Skeletal muscle satellite cell (primary cell): ENCODE data around the gene SLCO6A1.

Experiments
- H3K27me3 ChIP-seq: 2 replicates; pipeline ENCODE4 v1.7.0; 2013; ENCODE audit warnings: low read length; ENCODE audit not compliant: control insufficient read depth, insufficient read depth
- H3K36me3 ChIP-seq: 2 replicates; pipeline ENCODE4 v1.7.0; 2013; ENCODE audit warnings: mild to moderate bottlenecking, control low read depth, low read length; ENCODE audit not compliant: insufficient read depth
- H3K4me1 ChIP-seq: 2 replicates; pipeline ENCODE4 v1.7.0; 2013; ENCODE audit warnings: low read length; ENCODE audit not compliant: control insufficient read depth, insufficient read depth
- H3K4me2 ChIP-seq: 2 replicates; pipeline ENCODE4 v1.7.0; 2013; ENCODE audit warnings: mild to moderate bottlenecking, low read length
- H3K4me3 ChIP-seq: 2 replicates; pipeline ENCODE4 v1.7.0; 2013; ENCODE audit warnings: low read length
- H3K9ac ChIP-seq: 2 replicates; pipeline ENCODE4 v1.7.0; 2013; ENCODE audit warnings: mild to moderate bottlenecking, low read depth, low read length, moderate library complexity
- H3K9me3 ChIP-seq: replicated peaks from 2 replicates; pipeline ENCODE4 v1.7.0; 2013; ENCODE audit warnings: mild to moderate bottlenecking, control low read depth, low read length

SLCO6A1 gene

DNA sequence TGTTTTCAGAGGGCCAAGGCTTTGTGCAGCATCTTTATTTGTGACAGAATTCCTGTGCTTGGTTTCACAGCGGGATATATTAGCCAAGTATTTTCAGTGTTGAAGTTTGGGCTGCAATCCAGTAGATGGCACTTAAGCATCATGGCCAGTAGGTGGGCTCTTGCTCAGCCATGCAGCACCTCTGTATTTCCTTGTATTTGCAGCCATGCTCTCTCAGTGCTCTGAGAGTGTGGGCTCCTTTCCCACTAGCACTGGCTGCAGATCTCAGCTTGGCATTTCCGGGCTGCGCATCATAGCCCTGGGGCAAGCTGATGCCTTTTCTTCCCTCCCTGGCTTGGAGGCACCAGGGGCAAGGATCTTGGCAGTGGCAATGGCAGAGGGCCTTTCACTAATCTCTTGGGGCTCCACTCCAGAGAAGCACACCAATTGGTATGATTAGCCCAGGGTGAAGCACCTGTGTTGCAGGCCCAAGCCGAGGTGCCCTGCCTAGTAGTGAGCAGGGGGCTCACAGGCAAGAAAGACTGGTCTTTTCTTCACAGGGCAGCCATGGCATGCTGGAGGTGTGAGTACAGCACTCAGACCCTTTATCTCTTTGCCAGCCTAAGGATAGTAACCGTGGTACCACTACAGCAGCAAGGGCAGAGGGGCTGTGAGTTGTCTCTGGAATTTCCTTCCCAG lies 48.3 kb downstream of the SLCO6A1 start:
- Histone ChIP-seq H3K9ac (no peak overlapping the region), H3K27me3 (no peaks in the 10 kb centered on the region), H3K4me2 (no peak overlapping the region), H3K36me3 (no peaks in the 10 kb centered on the region), H3K9me3 (no peaks in the 10 kb centered on the region), H3K4me1 (no peaks in the 10 kb centered on the region), H3K4me3 (no peak overlapping the region)

DNA sequence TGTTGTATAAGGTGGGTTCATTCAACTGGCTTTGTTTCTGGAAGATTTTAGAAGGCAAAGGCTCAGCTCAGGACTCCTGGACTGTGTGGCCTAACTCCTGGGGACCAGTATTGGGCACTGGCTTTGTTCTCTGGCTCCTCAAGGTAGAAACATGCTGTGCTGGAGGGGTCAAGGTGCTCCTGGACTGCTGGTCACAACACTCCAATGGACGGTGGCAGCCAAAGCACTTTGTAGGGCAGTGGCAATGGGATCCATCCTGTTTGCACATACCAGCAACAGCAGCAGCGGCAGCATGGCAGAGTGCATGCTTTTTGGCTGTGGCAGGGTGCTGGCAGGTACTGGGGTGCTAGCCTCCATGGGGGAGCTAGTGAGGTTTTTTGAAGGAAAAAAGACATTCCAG lies 65.3 kb downstream of the SLCO6A1 start:
- no peak overlapping the region for H3K9ac ChIP-seq
- H3K4me3 ChIP-seq: no peak overlapping the region
- H3K4me2 ChIP-seq: no peak overlapping the region
- H3K9me3 ChIP-seq: no peaks in the 10 kb centered on the region
- H3K27me3 ChIP-seq: no peaks in the 10 kb centered on the region
- no peaks in the 10 kb centered on the region for H3K36me3 ChIP-seq
- H3K4me1 ChIP-seq: no peaks in the 10 kb centered on the region

DNA sequence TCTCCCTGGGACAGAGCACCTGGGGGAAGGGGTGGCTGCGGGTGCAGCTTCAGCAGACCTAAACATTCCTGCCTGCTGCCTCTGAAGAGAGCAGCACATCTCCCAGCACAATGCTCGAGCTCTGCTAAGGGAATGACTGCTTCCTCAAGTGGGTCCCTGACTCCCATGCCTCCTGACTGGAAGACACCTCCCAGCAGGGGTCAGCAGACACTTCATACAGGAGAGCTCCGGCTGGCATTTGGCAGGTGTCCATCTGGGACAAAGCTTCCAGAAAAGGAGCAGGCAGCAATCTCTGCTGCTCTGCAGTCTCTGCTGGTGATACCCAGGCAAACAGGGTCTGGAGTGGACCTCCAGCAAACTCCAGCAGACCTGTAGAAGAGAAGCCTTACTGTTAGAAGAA lies 77.2 kb downstream of the SLCO6A1 start:
- no peaks in the 10 kb centered on the region for H3K4me1 ChIP-seq
- H3K4me2 ChIP-seq: no peak overlapping the region
- no peak overlapping the region for H3K4me3 ChIP-seq
- no peaks in the 10 kb centered on the region for H3K36me3 ChIP-seq
- no peaks in the 10 kb centered on the region for H3K27me3 ChIP-seq
- no peaks in the 10 kb centered on the region for H3K9me3 ChIP-seq
- H3K9ac ChIP-seq: no peak overlapping the region

DNA sequence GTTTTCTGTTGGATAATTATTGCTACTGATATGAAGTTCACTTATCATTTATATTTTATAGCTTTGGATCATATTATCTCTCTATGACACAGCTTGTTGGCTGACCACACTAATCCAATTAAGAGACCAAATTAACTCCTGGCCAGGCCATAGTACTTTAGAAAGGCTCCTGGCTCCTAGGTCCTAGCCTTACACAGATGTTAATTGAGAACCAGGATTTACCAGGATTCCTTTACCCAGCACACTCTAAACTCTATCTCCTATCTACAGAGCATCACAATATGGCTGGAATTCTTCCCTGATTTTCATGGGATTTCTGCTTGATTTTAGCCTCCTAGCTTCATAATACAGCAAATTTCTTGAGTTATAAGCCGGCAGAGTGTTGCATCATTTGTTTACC lies 80.3 kb downstream of the SLCO6A1 start:
- Histone ChIP-seq H3K36me3 (no peaks in the 10 kb centered on the region), H3K4me2 (no peak overlapping the region), H3K27me3 (no peaks in the 10 kb centered on the region), H3K9ac (no peak overlapping the region), H3K4me3 (no peak overlapping the region), H3K9me3 (no peaks in the 10 kb centered on the region), H3K4me1 (no peaks in the 10 kb centered on the region)

DNA sequence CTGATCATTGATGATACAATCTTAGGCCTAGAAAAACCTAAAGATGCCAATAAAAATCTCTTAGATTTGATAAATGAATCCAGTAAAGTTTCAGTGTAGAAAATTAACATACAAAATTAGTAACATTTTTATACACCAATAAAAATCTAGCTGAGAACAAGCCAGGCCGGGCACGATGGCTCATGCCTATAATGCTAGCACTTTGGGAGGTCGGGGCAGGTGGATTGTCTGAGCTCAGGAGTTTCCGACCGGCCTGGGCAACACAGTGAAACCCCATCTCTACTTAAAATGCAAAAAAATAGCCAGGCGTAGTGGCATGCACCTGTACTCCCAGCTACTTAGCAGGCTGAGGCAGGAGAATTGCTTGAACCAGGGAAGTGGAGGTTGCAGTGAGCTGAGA lies 84.4 kb downstream of the SLCO6A1 start:
- Histone ChIP-seq H3K9ac (no peak overlapping the region), H3K36me3 (no peaks in the 10 kb centered on the region), H3K4me1 (no peaks in the 10 kb centered on the region), H3K9me3 (no peaks in the 10 kb centered on the region), H3K27me3 (no peaks in the 10 kb centered on the region), H3K4me2 (no peak overlapping the region), H3K4me3 (no peak overlapping the region)

DNA sequence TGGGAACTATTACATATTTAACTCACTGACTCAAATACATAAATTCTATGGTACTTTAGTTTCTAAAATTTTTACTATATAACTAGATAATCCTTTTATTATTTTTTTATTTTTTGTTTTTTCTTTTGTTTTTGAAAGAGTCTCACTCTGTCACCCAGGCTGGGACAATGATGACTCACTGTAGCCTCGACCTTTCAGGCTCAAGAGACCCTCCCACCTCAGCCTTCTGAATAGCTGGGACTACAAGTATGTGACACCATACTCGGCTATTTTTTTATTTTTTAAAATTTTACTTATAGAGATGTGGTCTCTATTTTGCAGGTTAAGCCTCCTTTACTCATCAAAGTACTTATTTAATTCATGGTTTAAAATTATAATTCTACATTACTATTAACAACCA lies 110.6 kb downstream of the SLCO6A1 start:
- H3K4me3 ChIP-seq: no peak overlapping the region
- H3K9ac ChIP-seq: no peak overlapping the region
- no peaks in the 10 kb centered on the region for H3K9me3 ChIP-seq
- no peaks in the 10 kb centered on the region for H3K36me3 ChIP-seq
- H3K4me1 ChIP-seq: no peaks in the 10 kb centered on the region
- no peaks in the 10 kb centered on the region for H3K27me3 ChIP-seq
- no peak overlapping the region for H3K4me2 ChIP-seq

DNA sequence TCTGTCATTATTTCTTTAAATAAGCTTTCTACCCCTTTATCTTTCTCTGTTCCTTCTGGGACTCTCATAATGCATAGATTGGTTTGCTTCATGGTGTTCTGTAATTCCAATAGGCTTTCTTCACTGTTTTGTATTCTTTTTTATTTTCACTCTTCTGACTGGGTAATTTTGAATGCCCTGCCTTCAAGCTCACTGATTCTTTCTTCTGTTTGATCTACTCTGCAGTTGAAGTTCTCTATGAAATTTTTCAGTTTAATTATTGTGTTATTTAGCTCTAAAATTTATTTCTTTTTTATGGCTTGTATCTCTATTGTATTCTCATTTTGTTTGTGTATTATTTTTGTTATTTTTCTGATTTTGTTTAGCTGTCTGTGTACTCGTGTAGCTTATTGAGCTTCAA lies 113.4 kb downstream of the SLCO6A1 start:
- H3K9ac ChIP-seq: no peak overlapping the region
- no peak overlapping the region for H3K4me2 ChIP-seq
- H3K4me3 ChIP-seq: no peak overlapping the region
- no peaks in the 10 kb centered on the region for H3K4me1 ChIP-seq
- H3K9me3 ChIP-seq: no peaks in the 10 kb centered on the region
- no peaks in the 10 kb centered on the region for H3K36me3 ChIP-seq
- no peaks in the 10 kb centered on the region for H3K27me3 ChIP-seq

DNA sequence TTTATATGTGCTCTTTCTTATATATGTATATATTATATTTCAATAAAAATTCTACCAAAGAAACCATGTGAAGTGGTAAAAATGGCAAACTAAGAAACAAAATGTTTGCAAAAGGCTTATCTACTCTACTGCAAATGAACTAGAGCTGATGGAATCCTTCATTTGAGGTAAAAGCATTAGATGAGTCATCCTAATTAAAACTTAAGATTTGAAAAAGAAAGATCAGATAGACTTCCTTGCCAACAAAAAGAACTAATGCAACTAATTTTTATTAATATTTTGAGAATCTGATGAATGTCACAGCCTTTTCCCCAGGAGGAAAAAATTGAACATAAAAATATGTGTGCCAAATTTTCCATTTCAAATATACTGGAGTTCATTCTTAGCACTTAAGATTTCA lies 118.6 kb downstream of the SLCO6A1 start:
- no peaks in the 10 kb centered on the region for H3K36me3 ChIP-seq
- no peaks in the 10 kb centered on the region for H3K27me3 ChIP-seq
- H3K4me2 ChIP-seq: no peak overlapping the region
- no peaks in the 10 kb centered on the region for H3K9me3 ChIP-seq
- no peak overlapping the region for H3K4me3 ChIP-seq
- H3K9ac ChIP-seq: no peak overlapping the region
- peaks cover under 1% of the 10 kb centered on the region for H3K4me1 ChIP-seq

DNA sequence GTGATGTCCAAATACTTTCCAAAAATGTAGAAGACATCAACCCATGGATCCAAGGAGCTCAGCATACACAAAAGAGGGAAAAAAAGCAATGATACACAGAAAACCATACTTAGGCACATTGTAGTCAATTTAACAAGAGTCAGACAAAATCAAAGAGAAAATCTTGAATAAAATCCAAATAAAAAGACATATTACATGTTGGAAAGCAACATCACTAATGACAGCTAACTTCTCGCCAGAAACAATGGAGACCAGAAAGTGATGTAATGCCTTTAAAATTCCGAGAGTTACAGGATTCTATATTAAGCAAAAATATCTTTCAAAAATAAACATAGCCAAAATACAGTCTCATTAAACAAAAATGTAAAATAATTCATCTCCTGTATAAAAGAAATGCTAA lies 122.9 kb downstream of the SLCO6A1 start:
- no peaks in the 10 kb centered on the region for H3K9me3 ChIP-seq
- H3K36me3 ChIP-seq: no peaks in the 10 kb centered on the region
- peaks cover 3% of the 10 kb centered on the region for H3K4me1 ChIP-seq
- H3K9ac ChIP-seq: no peak overlapping the region
- H3K27me3 ChIP-seq: no peaks in the 10 kb centered on the region
- H3K4me3 ChIP-seq: no peak overlapping the region
- H3K4me2 ChIP-seq: no peak overlapping the region

DNA sequence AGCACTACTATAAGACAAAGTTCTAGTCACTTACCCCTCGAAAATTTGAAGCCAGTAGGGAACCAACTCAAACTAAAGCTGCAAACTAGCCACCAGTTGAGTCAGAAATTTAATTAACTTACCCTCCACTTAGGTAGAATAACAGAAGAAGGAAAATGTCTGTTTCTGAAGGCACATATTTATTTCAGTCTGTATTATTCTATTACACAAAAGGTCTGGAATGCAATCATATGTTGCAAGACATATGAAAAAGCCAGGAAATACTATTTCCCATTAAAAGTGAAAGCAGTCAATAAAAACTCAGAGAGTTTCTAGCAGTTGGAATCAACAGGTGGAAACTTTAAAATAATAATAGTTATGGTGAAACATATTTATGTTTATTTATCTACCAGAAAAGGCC lies 123.5 kb downstream of the SLCO6A1 start:
- Histone ChIP-seq H3K9me3 (no peaks in the 10 kb centered on the region), H3K4me3 (no peak overlapping the region), H3K4me2 (no peak overlapping the region), H3K36me3 (no peaks in the 10 kb centered on the region), H3K4me1 (peaks cover 3% of the 10 kb centered on the region), H3K27me3 (no peaks in the 10 kb centered on the region), H3K9ac (no peak overlapping the region)

DNA sequence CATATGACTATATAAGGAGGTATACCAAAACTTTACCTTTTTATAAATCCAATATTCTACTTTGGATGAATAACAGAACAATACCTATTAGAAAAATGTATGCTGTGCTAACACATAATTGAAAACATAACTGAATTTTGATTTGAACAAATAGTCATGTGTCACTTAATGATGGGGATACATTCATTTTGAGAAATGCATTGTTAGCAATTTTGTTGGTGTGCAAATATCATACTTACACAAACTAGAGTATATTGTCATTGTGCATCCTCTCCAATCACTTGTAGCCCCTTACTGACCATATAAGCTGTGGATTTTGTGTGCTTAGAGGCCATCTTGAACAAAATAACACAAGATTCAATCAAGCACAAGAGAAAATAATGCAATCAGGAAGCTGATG lies 130.4 kb downstream of the SLCO6A1 start:
- H3K27me3 ChIP-seq: no peaks in the 10 kb centered on the region
- no peaks in the 10 kb centered on the region for H3K36me3 ChIP-seq
- no peak overlapping the region for H3K4me3 ChIP-seq
- no peaks in the 10 kb centered on the region for H3K4me1 ChIP-seq
- no peaks in the 10 kb centered on the region for H3K9me3 ChIP-seq
- H3K4me2 ChIP-seq: no peak overlapping the region
- no peak overlapping the region for H3K9ac ChIP-seq

DNA sequence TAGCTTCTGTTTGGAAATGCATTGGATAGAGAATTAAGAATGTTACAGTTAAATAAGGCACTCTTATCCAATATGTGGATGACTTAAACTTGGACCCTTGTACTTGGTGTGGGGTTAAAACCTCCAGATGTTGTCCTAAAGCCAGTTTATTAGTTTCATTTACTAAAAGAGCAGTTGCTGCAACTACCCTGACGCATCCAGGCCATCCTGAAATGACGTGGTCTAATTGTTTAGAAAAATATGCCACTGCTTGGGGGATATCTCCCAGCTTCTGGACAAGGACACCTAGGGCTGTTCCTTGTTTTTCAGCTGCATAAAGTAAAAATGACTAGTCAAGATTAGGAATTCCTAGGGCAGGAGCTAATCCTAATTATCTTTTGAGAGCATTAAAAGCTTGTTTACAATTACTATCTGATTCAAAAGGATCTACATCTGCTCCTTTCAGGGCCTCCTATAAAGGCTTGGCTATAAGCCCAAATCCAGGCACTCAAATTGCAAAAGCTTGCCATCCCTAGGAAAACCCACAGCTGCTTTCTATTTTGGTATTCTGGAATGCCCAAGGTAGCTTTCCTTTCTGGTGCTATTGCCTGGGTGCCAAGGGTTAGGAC lies 157.0 kb downstream of the SLCO6A1 start:
- Histone ChIP-seq H3K4me2 (no peak overlapping the region), H3K9me3 (no peaks in the 10 kb centered on the region), H3K27me3 (no peaks in the 10 kb centered on the region), H3K36me3 (no peaks in the 10 kb centered on the region), H3K4me1 (no peaks in the 10 kb centered on the region), H3K4me3 (no peak overlapping the region), H3K9ac (no peak overlapping the region)
